Sigmoid colon (tissue), 4 donors: ENCODE results near the gene B4GALNT3.

Source experiments
- EP300 ChIP-seq, 4 donors: sonication (generic); formaldehyde crosslinking; IDR thresholded peaks; one replicate each; pipeline ENCODE4 v1.6.1; 2017; ENCODE audit warnings: antibody characterized with exemption in 4 of 4
- POLR2A ChIP-seq, 2 donors: fragments of 450-650 bp; IDR thresholded peaks; one replicate each; pipeline ENCODE4 v1.6.1; 2016; ENCODE audit warnings: antibody characterized with exemption in 2 of 2, mild to moderate bottlenecking in 2 of 2, moderate library complexity in 2 of 2
- POLR2AphosphoS5 ChIP-seq, 4 donors: sonication (generic); formaldehyde crosslinking; IDR thresholded peaks; one replicate each; pipeline ENCODE4 v1.6.1; 2017; ENCODE audit warnings: antibody characterized with exemption in 4 of 4
- TF ChIP-seq, protein P1 (sequence below), 4 experiments: fragments of 450-650 bp in 3 of 4; fragments of 200-600 bp in 1 of 4; IDR thresholded peaks; one replicate each; pipeline ENCODE4 v1.5.1; 2016 to 2019; ENCODE audit warnings: antibody characterized with exemption in 4 of 4, mild to moderate bottlenecking in 3 of 4, moderate library complexity in 2 of 4

DNA sequence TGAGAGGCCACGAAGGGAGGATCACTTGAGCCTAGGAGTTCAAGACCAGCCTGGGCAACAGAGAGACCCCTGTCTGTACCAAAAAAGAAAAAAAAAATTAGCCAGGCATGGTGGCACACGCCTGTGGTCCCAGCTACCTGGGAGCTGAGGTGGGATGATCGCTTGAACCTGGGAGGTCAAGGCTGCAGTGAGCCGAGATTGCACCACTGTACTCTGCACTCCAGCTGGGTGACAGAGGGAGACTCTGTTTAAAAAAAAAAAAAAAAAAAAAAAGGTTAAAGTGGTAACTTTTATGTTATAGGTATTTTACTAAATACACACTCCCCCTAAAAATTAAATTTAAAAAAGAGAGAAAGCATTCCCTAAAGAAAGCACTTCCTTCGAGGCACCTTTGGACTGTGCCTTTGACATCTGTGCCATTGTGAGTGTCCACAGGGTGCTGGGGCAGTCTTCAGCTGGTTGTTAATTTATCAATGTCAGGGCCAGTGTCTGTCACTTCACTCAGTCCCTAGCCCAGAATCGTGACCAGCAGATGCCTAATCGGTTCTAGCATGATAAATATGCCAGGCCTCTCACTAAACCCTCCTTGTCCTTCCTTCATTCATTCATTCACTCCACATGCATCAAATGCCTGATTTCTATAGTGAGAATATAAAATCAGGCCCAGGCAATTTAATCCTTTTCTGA lies 63.1 kb downstream of the B4GALNT3 start:
- TF ChIP-seq POLR2A (IDR thresholded peaks at IDR 0.05): no peak
- no peak for TF ChIP-seq EP300 (IDR thresholded peaks at IDR 0.05)
- TF ChIP-seq, protein P1, sequence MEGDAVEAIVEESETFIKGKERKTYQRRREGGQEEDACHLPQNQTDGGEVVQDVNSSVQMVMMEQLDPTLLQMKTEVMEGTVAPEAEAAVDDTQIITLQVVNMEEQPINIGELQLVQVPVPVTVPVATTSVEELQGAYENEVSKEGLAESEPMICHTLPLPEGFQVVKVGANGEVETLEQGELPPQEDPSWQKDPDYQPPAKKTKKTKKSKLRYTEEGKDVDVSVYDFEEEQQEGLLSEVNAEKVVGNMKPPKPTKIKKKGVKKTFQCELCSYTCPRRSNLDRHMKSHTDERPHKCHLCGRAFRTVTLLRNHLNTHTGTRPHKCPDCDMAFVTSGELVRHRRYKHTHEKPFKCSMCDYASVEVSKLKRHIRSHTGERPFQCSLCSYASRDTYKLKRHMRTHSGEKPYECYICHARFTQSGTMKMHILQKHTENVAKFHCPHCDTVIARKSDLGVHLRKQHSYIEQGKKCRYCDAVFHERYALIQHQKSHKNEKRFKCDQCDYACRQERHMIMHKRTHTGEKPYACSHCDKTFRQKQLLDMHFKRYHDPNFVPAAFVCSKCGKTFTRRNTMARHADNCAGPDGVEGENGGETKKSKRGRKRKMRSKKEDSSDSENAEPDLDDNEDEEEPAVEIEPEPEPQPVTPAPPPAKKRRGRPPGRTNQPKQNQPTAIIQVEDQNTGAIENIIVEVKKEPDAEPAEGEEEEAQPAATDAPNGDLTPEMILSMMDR (IDR thresholded peaks at IDR 0.05): no peak
- no peak for TF ChIP-seq POLR2AphosphoS5 (IDR thresholded peaks at IDR 0.05)
